ENCODE results near the gene DMBT1.

DMBT1 gene

DNA sequence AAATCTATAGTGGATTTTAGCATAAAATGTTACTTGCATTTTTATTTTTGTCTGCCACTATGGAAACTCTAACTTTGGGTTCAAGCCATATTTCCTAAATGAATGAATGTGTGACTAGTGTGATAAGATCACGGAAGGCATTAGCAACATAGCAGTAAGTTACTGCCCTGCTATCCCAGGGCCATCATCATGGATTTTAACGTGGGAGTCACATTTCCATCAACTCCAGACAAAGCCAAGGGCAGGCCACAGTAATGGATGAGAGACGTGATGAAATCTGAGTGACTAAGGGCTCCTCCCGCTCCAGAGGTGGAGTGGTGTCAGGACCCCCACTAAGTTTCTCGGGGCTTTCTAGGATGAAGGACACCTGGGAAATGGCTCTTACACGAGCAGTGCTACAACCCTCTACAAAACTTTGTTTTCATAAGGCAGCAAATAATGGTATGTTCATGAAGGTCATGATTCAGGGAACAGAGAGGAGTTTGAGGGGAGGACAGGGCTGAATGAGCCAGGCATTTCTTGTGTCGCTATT, 104.8 kb downstream of the DMBT1 start:
- TF ChIP-seq TAF1 (IDR thresholded peaks at IDR 0.05; ENCODE audit: borderline replicate concordance, low read depth, low read length) (no peak), POLR2AphosphoS5 (IDR thresholded peaks at IDR 0.05; ENCODE audit: low read depth, low read length) (no peak), POLR2A (IDR thresholded peaks at IDR 0.05; ENCODE audit: low read depth, low read length) (no peak)
- FAIRE-seq (no peak), DNase-seq (ENCODE audit: insufficient read length) (no peak)

DNA sequence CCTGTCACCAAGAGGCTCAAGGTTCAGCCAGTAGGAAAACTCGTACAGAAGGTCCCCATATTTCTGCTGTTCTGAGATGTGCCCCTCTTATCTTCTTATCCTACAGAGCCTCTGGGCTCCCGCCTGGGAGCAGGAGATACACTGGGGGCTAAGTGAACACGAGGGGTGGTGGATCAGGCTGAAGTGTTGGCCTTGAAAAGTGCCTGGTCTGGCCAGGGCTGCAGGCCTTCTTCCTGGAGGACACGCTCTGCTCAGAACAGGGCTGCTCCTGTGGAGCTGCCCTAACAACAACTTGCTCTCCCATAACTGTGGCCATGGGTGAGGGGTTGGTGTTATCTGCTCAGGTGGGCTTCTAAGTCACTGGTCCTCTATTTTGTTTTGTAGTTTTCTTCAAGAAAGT, 105.4 kb downstream of the DMBT1 start:
- TF ChIP-seq TAF1 (IDR thresholded peaks at IDR 0.05; ENCODE audit: borderline replicate concordance, low read depth, low read length) (no peak), POLR2A (IDR thresholded peaks at IDR 0.05; ENCODE audit: low read depth, low read length) (no peak), POLR2AphosphoS5 (IDR thresholded peaks at IDR 0.05; ENCODE audit: low read depth, low read length) (no peak)
- DNase-seq (ENCODE audit: insufficient read length) (no peak), FAIRE-seq (no peak)

GRCh38 chr10:122669045-122669444, 108.5 kb downstream of the DMBT1 start:
- FAIRE-seq: no peak
- TF ChIP-seq TAF1 (IDR thresholded peaks at IDR 0.05; ENCODE audit: borderline replicate concordance, low read depth, low read length) (no peak), POLR2AphosphoS5 (IDR thresholded peaks at IDR 0.05; ENCODE audit: low read depth, low read length) (no peak), POLR2A (IDR thresholded peaks at IDR 0.05; ENCODE audit: low read depth, low read length) (no peak)
- DNase-seq (ENCODE audit: insufficient read length): no peak

DNA sequence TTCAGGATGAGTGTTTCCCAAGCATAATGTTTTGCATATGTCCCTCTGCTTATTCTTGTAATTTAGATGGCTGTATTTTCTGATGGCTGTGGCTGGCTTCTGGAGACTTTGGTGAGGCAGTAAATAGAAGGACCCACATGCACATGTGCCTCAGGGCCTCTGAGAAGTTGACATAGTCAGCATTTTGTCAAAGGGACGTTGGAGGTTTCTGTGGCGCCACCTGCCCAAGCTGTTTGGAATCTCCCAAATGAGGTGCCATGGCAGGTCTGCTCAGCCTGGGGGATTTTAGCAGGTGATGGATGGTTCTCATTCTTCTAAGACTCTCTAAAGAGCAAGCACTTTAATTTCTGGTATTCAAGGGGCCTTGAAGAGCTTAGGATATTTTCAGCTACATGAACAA, 109.3 kb downstream of the DMBT1 start:
- TF ChIP-seq POLR2A (IDR thresholded peaks at IDR 0.05; ENCODE audit: low read depth, low read length): no peak
- no peak for TF ChIP-seq TAF1 (IDR thresholded peaks at IDR 0.05; ENCODE audit: borderline replicate concordance, low read depth, low read length)
- TF ChIP-seq POLR2AphosphoS5 (IDR thresholded peaks at IDR 0.05; ENCODE audit: low read depth, low read length): no peak
- DNase-seq (ENCODE audit: insufficient read length) (no peak), FAIRE-seq (no peak)

DNA sequence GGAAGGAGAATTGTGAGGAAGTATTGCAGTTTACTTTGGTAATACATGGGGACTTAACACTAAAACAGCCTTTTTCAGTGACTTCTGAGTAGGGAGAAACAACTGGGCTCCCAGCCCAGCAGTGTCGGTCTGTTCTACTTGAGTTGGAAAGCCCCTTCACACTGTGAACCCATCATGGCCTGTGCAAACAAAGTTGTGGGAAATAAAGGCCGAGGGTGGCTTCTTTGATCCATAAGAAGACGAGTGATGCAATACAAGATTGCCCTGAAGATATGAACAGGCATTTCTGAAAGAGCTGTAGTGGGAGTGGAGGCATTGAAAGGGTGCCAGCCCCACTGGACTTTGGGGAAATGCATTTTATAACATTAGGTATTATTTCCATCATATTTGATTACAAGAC, 110.8 kb downstream of the DMBT1 start:
- FAIRE-seq: no peak
- DNase-seq (ENCODE audit: insufficient read length): no peak
- TF ChIP-seq POLR2AphosphoS5 (IDR thresholded peaks at IDR 0.05; ENCODE audit: low read depth, low read length) (no peak), TAF1 (IDR thresholded peaks at IDR 0.05; ENCODE audit: borderline replicate concordance, low read depth, low read length) (no peak), POLR2A (IDR thresholded peaks at IDR 0.05; ENCODE audit: low read depth, low read length) (no peak)

DNA sequence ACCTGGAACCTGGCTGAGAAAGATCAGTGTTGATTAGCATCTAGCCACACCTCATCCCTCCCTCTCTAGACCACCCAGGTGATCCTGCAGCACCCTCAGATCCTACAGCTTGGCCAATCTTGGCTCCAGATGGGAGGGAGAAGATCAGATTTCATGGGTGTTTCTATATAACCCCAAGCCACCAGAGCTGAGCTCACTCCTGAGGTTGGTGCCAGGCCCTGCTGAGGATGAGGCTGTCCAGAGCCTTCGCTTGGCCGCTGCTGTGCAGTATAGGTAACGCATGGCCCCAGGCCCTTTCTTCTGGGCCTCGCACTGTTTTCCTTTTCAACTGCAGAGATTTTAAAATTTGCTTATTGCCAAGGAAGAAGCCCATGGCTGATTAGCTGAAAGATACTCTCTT, 112.1 kb downstream of the DMBT1 start:
- TF ChIP-seq TAF1 (IDR thresholded peaks at IDR 0.05; ENCODE audit: borderline replicate concordance, low read depth, low read length) (no peak), POLR2AphosphoS5 (IDR thresholded peaks at IDR 0.05; ENCODE audit: low read depth, low read length) (no peak), POLR2A (IDR thresholded peaks at IDR 0.05; ENCODE audit: low read depth, low read length) (no peak)
- DNase-seq (ENCODE audit: insufficient read length) (no peak), FAIRE-seq (no peak)

DNA sequence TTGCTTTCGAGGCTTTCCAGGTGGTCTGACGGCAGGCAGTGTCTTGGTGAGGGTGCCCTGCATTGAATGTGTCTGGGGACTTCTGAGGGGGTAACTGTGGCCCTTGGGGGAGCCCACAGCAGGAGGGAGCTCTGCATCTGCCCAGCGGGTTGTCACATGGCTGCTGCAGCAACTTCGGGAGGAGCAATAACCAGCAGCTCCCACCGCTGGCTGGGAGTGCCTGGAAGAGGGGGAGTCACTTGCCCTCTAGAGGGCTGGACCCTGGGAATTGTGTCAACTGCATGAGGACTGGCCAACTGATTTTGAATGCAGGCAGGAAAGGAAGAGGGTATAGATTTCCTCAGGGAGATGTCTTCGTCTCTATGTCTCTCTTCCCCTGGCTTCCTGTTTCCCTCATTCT, 112.7 kb downstream of the DMBT1 start:
- no peak for DNase-seq (ENCODE audit: insufficient read length)
- FAIRE-seq: no peak
- TF ChIP-seq POLR2AphosphoS5 (IDR thresholded peaks at IDR 0.05; ENCODE audit: low read depth, low read length) (no peak), POLR2A (IDR thresholded peaks at IDR 0.05; ENCODE audit: low read depth, low read length) (no peak)

- TF ChIP-seq POLR2AphosphoS5 (IDR thresholded peaks at IDR 0.05; ENCODE audit: low read depth, low read length) (no peak), TAF1 (IDR thresholded peaks at IDR 0.05; ENCODE audit: borderline replicate concordance, low read depth, low read length) (no peak), POLR2A (IDR thresholded peaks at IDR 0.05; ENCODE audit: low read depth, low read length) (no peak)
- FAIRE-seq (no peak), DNase-seq (ENCODE audit: insufficient read length) (no peak)
Measured at GRCh38 chr10:122673731-122674130, 113.2 kb downstream of the DMBT1 start.

GRCh38 chr10:122674781-122675180, 114.2 kb downstream of the DMBT1 start:
- TF ChIP-seq POLR2AphosphoS5 (IDR thresholded peaks at IDR 0.05; ENCODE audit: low read depth, low read length) (no peak), POLR2A (IDR thresholded peaks at IDR 0.05; ENCODE audit: low read depth, low read length) (no peak), TAF1 (IDR thresholded peaks at IDR 0.05; ENCODE audit: borderline replicate concordance, low read depth, low read length) (no peak)
- FAIRE-seq (no peak), DNase-seq (ENCODE audit: insufficient read length) (no peak)

- no peak for TF ChIP-seq POLR2A (IDR thresholded peaks at IDR 0.05; ENCODE audit: low read depth, low read length)
- no peak for TF ChIP-seq TAF1 (IDR thresholded peaks at IDR 0.05; ENCODE audit: borderline replicate concordance, low read depth, low read length)
- FAIRE-seq (no peak), DNase-seq (ENCODE audit: insufficient read length) (no peak)
Measured at GRCh38 chr10:122675278-122675677, 114.7 kb downstream of the DMBT1 start.

DNA sequence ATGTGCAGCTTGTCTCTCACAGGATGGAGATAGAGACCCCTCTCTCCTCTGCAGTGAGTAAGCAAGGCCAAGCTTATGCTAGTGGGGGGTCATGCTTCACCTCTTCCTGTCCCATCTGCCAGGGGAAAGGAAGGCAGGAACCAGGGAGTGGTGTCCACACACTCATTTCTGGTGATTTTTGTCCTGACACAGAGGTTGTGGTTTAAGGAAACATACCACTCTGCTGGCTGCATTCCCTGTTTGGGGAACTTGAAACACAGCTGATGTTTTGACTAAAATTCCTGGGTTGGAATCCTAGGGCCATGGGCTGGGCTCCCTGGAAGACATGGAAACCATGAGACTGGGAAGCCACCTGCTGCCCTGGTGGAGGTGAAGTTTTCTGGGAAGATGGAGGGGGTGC, 117.7 kb downstream of the DMBT1 start:
- DNase-seq (ENCODE audit: insufficient read length) (no peak), FAIRE-seq (no peak)
- no peak for TF ChIP-seq POLR2AphosphoS5 (IDR thresholded peaks at IDR 0.05; ENCODE audit: low read depth, low read length)
- no peak for TF ChIP-seq POLR2A (IDR thresholded peaks at IDR 0.05; ENCODE audit: low read depth, low read length)
- no peak for TF ChIP-seq TAF1 (IDR thresholded peaks at IDR 0.05; ENCODE audit: borderline replicate concordance, low read depth, low read length)

GRCh38 chr10:122682522-122682921, 122.0 kb downstream of the DMBT1 start:
- FAIRE-seq: no peak

More at GRCh38 chr10:122682522-122682921, 122.0 kb downstream of the DMBT1 start:
- TF ChIP-seq POLR2A (IDR thresholded peaks at IDR 0.05; ENCODE audit: low read depth, low read length) (no peak), POLR2AphosphoS5 (IDR thresholded peaks at IDR 0.05; ENCODE audit: low read depth, low read length) (no peak), TAF1 (IDR thresholded peaks at IDR 0.05; ENCODE audit: borderline replicate concordance, low read depth, low read length) (no peak)
- no peak for DNase-seq (ENCODE audit: insufficient read length)
